K562 (cell line): Measurements from ENCODE around the gene VSX2. TPM values are rescaled to one million over a fixed set of nuclear protein-coding genes. Genes with fewer than 3 reads are reported as not detected.

Experiments
- ATAC-seq: fragments of 200-7000 bp; cut with Tn5 transposase; 3 replicates; pipeline ENCODE4 v1.9.1; 2020; ENCODE audit warnings: moderate library complexity
- BruUV-seq: library from RNA; stranded (reverse); fragments of 400-500 nt; replicated peaks from 2 replicates; lab custom pipeline; 2021; lab: Mats Ljungman, UMichigan
- CTCF ChIA-PET: fragments of 300-600 bp; formaldehyde crosslinking; extraction: SDS; loops from one replicate; lab custom pipeline; 2021; ENCODE audit warnings: low intra/inter-chr PET ratio; lab: Yijun Ruan, JAX
- POLR2A ChIA-PET: fragments of 300-600, 350-650 bp; sonication (Branson Sonifier 250); formaldehyde crosslinking; extraction: SDS; loops from one replicate; lab custom pipeline; 2021; ENCODE audit warnings: antibody characterized with exemption, inconsistent platforms; lab: Yijun Ruan, JAX
- DNase-seq, 4 experiments: peaks; one replicate each; pipeline versions ENCODE4 v3.0.0 to v3.0.0-alpha.2; 2011 to 2018; ENCODE audit warnings: low spot score in 3 of 4, mixed read lengths in 3 of 4; ENCODE audit errors: extremely low read depth in 1 of 4
- FAIRE-seq: peaks from 2 replicates; lab custom pipeline; 2011; peaks lifted over from hg19 to GRCh38; lab: Jason Lieb, UNC
- H2AFZ ChIP-seq: 2 replicates; pipeline ENCODE4 v1.6.0; 2011; ENCODE audit warnings: low read depth, low read length, control low read depth, inconsistent platforms
- H3K27ac ChIP-seq: fragments of 200-600 bp; 3 replicates; pipeline ENCODE4 v1.8.0; 2011; ENCODE audit warnings: low read depth, mild to moderate bottlenecking, control low read depth, inconsistent platforms, low read length, moderate library complexity, mixed read lengths; ENCODE audit errors: extremely low read depth
- H3K27me3 ChIP-seq, 2 experiments: fragments of 300-600 bp in 1 of 2; 2 replicates in 1 of 2; 3 replicates in 1 of 2; pipeline versions ENCODE4 v1.6.0 to v1.8.0; 2011; ENCODE audit warnings: inconsistent platforms in 2 of 2, low read length in 2 of 2, mild to moderate bottlenecking in 1 of 2, mixed read lengths in 1 of 2, moderate library complexity in 1 of 2; ENCODE audit not compliant: control insufficient read depth in 2 of 2, insufficient read depth in 2 of 2
- H3K36me3 ChIP-seq: fragments of 300-600 bp; 3 replicates; pipeline ENCODE4 v1.8.0; 2011; ENCODE audit warnings: mild to moderate bottlenecking, low read length, inconsistent platforms; ENCODE audit not compliant: control insufficient read depth, insufficient read depth
- H3K4me1 ChIP-seq, 2 experiments: fragments of 200-600 bp in 1 of 2; replicated peaks in 1 of 2; 2 replicates in 1 of 2; 3 replicates in 1 of 2; pipeline versions ENCODE4 v1.5.1 to v1.8.0; 2011; ENCODE audit warnings: inconsistent platforms in 2 of 2, low read length in 2 of 2, mild to moderate bottlenecking in 1 of 2, mixed read lengths in 1 of 2, moderate library complexity in 1 of 2; ENCODE audit not compliant: control insufficient read depth in 2 of 2, insufficient read depth in 2 of 2
- H3K4me2 ChIP-seq: 2 replicates; pipeline ENCODE4 v1.6.1; 2011; ENCODE audit warnings: low read length, control low read depth, inconsistent platforms, mixed read lengths; ENCODE audit not compliant: insufficient read depth
- H3K4me3 ChIP-seq: fragments of 200-600 bp; sonication (generic), shearing (Covaris generic); 2 replicates; pipeline ENCODE4 v1.5.1; 2016; ENCODE audit warnings: control low read depth, inconsistent platforms
- H3K79me2 ChIP-seq: fragments of 200-600 bp; 3 replicates; pipeline ENCODE4 v1.8.0; 2011; ENCODE audit warnings: low read length, inconsistent platforms; ENCODE audit not compliant: control insufficient read depth, insufficient read depth
- H3K9ac ChIP-seq, 2 experiments: 2 replicates each; pipeline versions ENCODE4 v1.6.0 to v1.6.1; 2011; ENCODE audit warnings: low read depth in 2 of 2, low read length in 2 of 2, control low read depth in 1 of 2, inconsistent platforms in 1 of 2, mild to moderate bottlenecking in 1 of 2, mixed read lengths in 1 of 2; ENCODE audit not compliant: insufficient read depth in 1 of 2
- H3K9me1 ChIP-seq: one replicate; pipeline ENCODE4 v1.6.0; 2011; ENCODE audit warnings: inconsistent platforms, mild to moderate bottlenecking, low read length, moderate library complexity; ENCODE audit not compliant: control insufficient read depth, insufficient read depth
- H3K9me3 ChIP-seq: replicated peaks from 2 replicates; pipeline ENCODE4 v1.5.1; 2011; ENCODE audit warnings: low read depth, low read length, inconsistent platforms; ENCODE audit not compliant: control insufficient read depth, insufficient read depth
- H4K20me1 ChIP-seq: replicated peaks from 2 replicates; pipeline ENCODE4 v1.6.1; 2011; ENCODE audit warnings: low read length, inconsistent platforms, mixed read lengths; ENCODE audit not compliant: control insufficient read depth, insufficient read depth
- ATF7 ChIP-seq: fragments of 450-650 bp; IDR thresholded peaks from 2 replicates; pipeline ENCODE4 v1.7.1; 2014; ENCODE audit warnings: mild to moderate bottlenecking, moderate library complexity
- FOXK1 ChIP-seq: sonication (generic); formaldehyde crosslinking; IDR thresholded peaks from 2 replicates; pipeline ENCODE4 v1.8.0; 2022; ENCODE audit warnings: missing genetic modification reagents, mild to moderate bottlenecking, borderline replicate concordance
- FOXM1 ChIP-seq, 2 experiments: fragments of 450-650 bp in 1 of 2; sonication (generic) in 1 of 2; formaldehyde crosslinking in 1 of 2; IDR thresholded peaks; 2 replicates each; pipeline versions ENCODE4 v1.6.1 to v1.9.0; 2017 to 2022; ENCODE audit warnings: low read depth in 2 of 2, mild to moderate bottlenecking in 2 of 2, missing genetic modification reagents in 1 of 2, moderate library complexity in 1 of 2
- HDAC1 ChIP-seq, 2 experiments: fragments of 450-650 bp; IDR thresholded peaks; 2 replicates each; pipeline ENCODE4 v1.6.1; 2016 to 2017; ENCODE audit warnings: inconsistent platforms in 1 of 2, mild to moderate bottlenecking in 1 of 2, moderate library complexity in 1 of 2
- HDAC2 ChIP-seq: fragments of 450-650 bp; IDR thresholded peaks from 2 replicates; pipeline ENCODE4 v1.6.1; 2016; ENCODE audit warnings: mild to moderate bottlenecking
- HES1 ChIP-seq: fragments of 450-650 bp; IDR thresholded peaks from 2 replicates; pipeline ENCODE4 v1.6.1; 2016; ENCODE audit warnings: low read depth, mild to moderate bottlenecking, moderate library complexity
- HMGN3 ChIP-seq: IDR thresholded peaks from 2 replicates; pipeline ENCODE4 v1.6.1; 2011; ENCODE audit warnings: borderline replicate concordance, low read depth, mild to moderate bottlenecking, mixed read lengths, low read length; ENCODE audit not compliant: insufficient read length; ENCODE audit errors: extremely low read depth
- KDM1A ChIP-seq, 2 experiments: fragments of 450-650 bp; IDR thresholded peaks; 2 replicates each; pipeline ENCODE4 v1.6.1; 2016; ENCODE audit warnings: mild to moderate bottlenecking in 2 of 2
- L3MBTL2 ChIP-seq: fragments of 450-650 bp; IDR thresholded peaks from 2 replicates; pipeline ENCODE4 v1.6.1; 2016; ENCODE audit warnings: mild to moderate bottlenecking, moderate library complexity
- MXI1 ChIP-seq: IDR thresholded peaks from 2 replicates; pipeline ENCODE4 v1.6.1; 2011; ENCODE audit warnings: low read depth, mild to moderate bottlenecking, improper control_type of control experiment, low read length
- PRDM10 ChIP-seq: fragments of 450-650 bp; IDR thresholded peaks from 2 replicates; pipeline ENCODE4 v1.6.1; 2018; ENCODE audit not compliant: partially characterized antibody
- SLC30A9 ChIP-seq: fragments of 250-450 bp; sonication (Bioruptor Pico); IDR thresholded peaks from 2 replicates; pipeline ENCODE4 v1.8.0; 2022; ENCODE audit warnings: mild to moderate bottlenecking, moderate library complexity
- SMARCA5 ChIP-seq: fragments of 450-650 bp; IDR thresholded peaks from 2 replicates; pipeline ENCODE4 v1.6.1; 2016
- TCFL5 ChIP-seq: fragments of 250-450 bp; sonication (Bioruptor Pico); conservative IDR thresholded peaks from 2 replicates; pipeline ENCODE4 v1.6.1; 2021; ENCODE audit warnings: mild to moderate bottlenecking, moderate library complexity, matching md5 sums
- ZHX1 ChIP-seq: fragments of 150-350 bp; conservative IDR thresholded peaks from 2 replicates; pipeline ENCODE4 v1.6.1; 2014; ENCODE audit warnings: low read length
- WGBS: fragments of 100-300 bp; shearing (Covaris generic); methylation state at CpG from one replicate; pipeline ENCODE4 v1.1.6; 2016; ENCODE audit warnings: low coverage, mixed read lengths; ENCODE audit not compliant: insufficient coverage; ENCODE audit errors: missing lambda C conversion rate; 5-methylcytosine and 5-hydroxymethylcytosine counted together
- in situ Hi-C: fragments of 300-500 bp; cut with MboI; formaldehyde crosslinking; loops from 4 replicates; pipeline ENCODE4 v1.15.0; 2018; ENCODE audit warnings: inconsistent platforms, mixed read lengths
- intact Hi-C: fragments of 100-400 bp; cut with micrococcal nuclease; formaldehyde crosslinking; loops from 2 replicates; pipeline ENCODE4 v1.14.2; 2022
- polyA plus RNA-seq, 8 experiments: library from polyadenylated mRNA; depleted of rRNA in 4 of 8; stranded (reverse) in 5 of 8; unstranded in 3 of 8; fragments of >200 nt; fragmentation: Nextera tagmentation in 2 of 8; fragmentation: Illumina TruSeq in 1 of 8; extraction: Ambion mirVana in 2 of 8; extraction: Trizol in 1 of 8; gene quantifications; 2 replicates each; pipeline versions ENCODE4 v1.2.1 to v1.2.3, GENCODE V29; 2011 to 2014; ENCODE audit warnings: inconsistent platforms in 1 of 8, missing spikeins in 1 of 8
- total RNA-seq, 7 experiments: library from RNA; depleted of rRNA in 6 of 7; stranded (reverse); fragments of >200 nt in 6 of 7; fragmentation: Illumina TruSeq in 2 of 7; extraction: Trizol in 2 of 7; gene quantifications; 2 replicates each; pipeline versions ENCODE4 v1.2.1 to v1.2.3, GENCODE V29; 2011 to 2021; ENCODE audit warnings: low replicate concordance in 1 of 7

Gene VSX2
- total and polyA plus RNA-seq, 9 of the 15 experiments (the other 6 are each of a cell fraction or from before 2014, with no cell fraction given) = 0.04 TPM; not detected in 8

GRCh38 chr14:74213907-74214803 lies 25.1 kb upstream of the VSX2 start:
- Histone ChIP-seq H3K36me3 (no peaks in the 10 kb centered on the region), H3K9me3 (no peaks in the 10 kb centered on the region), H3K9me1 (no peaks in the 10 kb centered on the region), H2AFZ (no peak overlapping the region), H3K79me2 (no peaks in the 10 kb centered on the region), H3K4me3 (no peak overlapping the region), H3K27me3 (peaks cover 2 to 27% of the 10 kb centered on the region in 2 experiments; a peak in 2 of 5 replicates), H3K4me2 (no peak overlapping the region), H4K20me1 (peaks cover 6% of the 10 kb centered on the region; the same call in 1 of the 2 replicates), H3K27ac (no peak overlapping the region), H3K4me1 (peaks cover 0 to 14% of the 10 kb centered on the region in 2 experiments; a peak in 3 of 5 replicates), H3K9ac (no peak overlapping the region)
- in situ Hi-C loops = no loop called here
- no TSS peak for BruUV-seq
- ChIA-PET CTCF (no interaction called here), POLR2A (no interaction called here)
- intact Hi-C loops = loop anchor here (10.0 kb wide), 1 partner anchor 99 kb away; no protein-coding TSS in a partner anchor
- no peak for FAIRE-seq
- WGBS = 27% methylated on average over 11 of the region's 21 CpGs
- DNase-seq = no peak
- TF ChIP-seq HES1 (no peak), MXI1 (no peak), FOXM1 (IDR thresholded peaks at IDR 0.05; ENCODE audit: low read depth) (no peak), FOXM1 (CRISPR knock-in tag; IDR thresholded peaks at IDR 0.05; ENCODE audit: low read depth) (no peak), FOXK1 (CRISPR knock-in tag) (no peak), TCFL5 (CRISPR knock-in tag) (no peak), HDAC2 (no peak), PRDM10 (no peak), KDM1A (IDR thresholded peaks at IDR 0.05) (no peak), HMGN3 (no peak), ZHX1 (no peak), HDAC1 (IDR thresholded peaks at IDR 0.05) (no peak), L3MBTL2 (no peak), ATF7 (no peak), SMARCA5 (no peak), SLC30A9 (no peak)
- no peak for ATAC-seq
